SK-N-SH treated with all-trans-retinoic acid at 6 μM for 48 hours (cell line): ENCODE measurements around the gene TNFSF13.

ENCODE experiments used
- ATAC-seq: fragments of 200-7000 bp; cut with Tn5 transposase; 3 replicates; pipeline ENCODE4 v1.9.1; 2020; ENCODE audit warnings: mild to moderate bottlenecking, moderate library complexity
- ARNTL ChIP-seq: fragments of 450-650 bp; formaldehyde crosslinking; IDR thresholded peaks from 2 replicates; pipeline ENCODE4 v1.5.0; 2020; ENCODE audit warnings: low read depth, mild to moderate bottlenecking, moderate library complexity, borderline replicate concordance
- BACH2 ChIP-seq: fragments of 250-450 bp; sonication (Bioruptor Pico); IDR thresholded peaks from 2 replicates; pipeline ENCODE4 v1.9.0; 2021; ENCODE audit warnings: mild to moderate bottlenecking, borderline replicate concordance
- CSDC2 ChIP-seq: fragments of 250-450 bp; sonication (Bioruptor Pico); IDR thresholded peaks from 2 replicates; pipeline ENCODE4 v1.5.0; 2020; ENCODE audit warnings: mild to moderate bottlenecking, moderate library complexity
- CSRNP3 ChIP-seq: fragments of 250-450 bp; sonication (Bioruptor Pico); IDR thresholded peaks from 2 replicates; pipeline ENCODE4 v1.5.1; 2021; ENCODE audit warnings: mild to moderate bottlenecking, moderate library complexity
- ESRRG ChIP-seq: fragments of 250-450 bp; sonication (Bioruptor Pico); IDR thresholded peaks from 2 replicates; pipeline ENCODE4 v1.6.1; 2021; ENCODE audit warnings: mild to moderate bottlenecking
- OSR1 ChIP-seq: fragments of 250-450 bp; sonication (Bioruptor Pico); IDR thresholded peaks from 2 replicates; pipeline ENCODE4 v1.8.0; 2022; ENCODE audit warnings: moderate library complexity, mild to moderate bottlenecking, inconsistent platforms
- PPARA ChIP-seq: fragments of 250-450 bp; sonication (Bioruptor Pico); IDR thresholded peaks from 2 replicates; pipeline ENCODE4 v1.5.0; 2020; ENCODE audit warnings: mild to moderate bottlenecking, borderline replicate concordance
- RARB ChIP-seq: fragments of 250-450 bp; sonication (Bioruptor Pico); IDR thresholded peaks from 2 replicates; pipeline ENCODE4 v1.8.0; 2021; ENCODE audit warnings: mild to moderate bottlenecking, moderate library complexity
- TCF4 ChIP-seq: fragments of 250-450 bp; sonication (Bioruptor Pico); IDR thresholded peaks from 2 replicates; pipeline ENCODE4 v1.8.0; 2021; ENCODE audit warnings: mild to moderate bottlenecking, moderate library complexity, borderline replicate concordance
- TOX ChIP-seq: fragments of 250-450 bp; sonication (Bioruptor Pico); IDR thresholded peaks from 2 replicates; pipeline ENCODE4 v1.8.0; 2021; ENCODE audit warnings: mild to moderate bottlenecking, moderate library complexity, borderline replicate concordance
- ZFP3 ChIP-seq: fragments of 250-450 bp; sonication (Bioruptor Pico); IDR thresholded peaks from 2 replicates; pipeline ENCODE4 v1.5.0; 2020; ENCODE audit warnings: mild to moderate bottlenecking, moderate library complexity
- ZNF70 ChIP-seq: fragments of 450-650 bp; formaldehyde crosslinking; IDR thresholded peaks from 2 replicates; pipeline ENCODE4 v1.5.0; 2020; ENCODE audit warnings: mild to moderate bottlenecking, moderate library complexity
- ZNF8 ChIP-seq: fragments of 450-650 bp; formaldehyde crosslinking; IDR thresholded peaks from 2 replicates; pipeline ENCODE4 v1.5.0; 2020; ENCODE audit warnings: mild to moderate bottlenecking, moderate library complexity
- TF ChIP-seq, protein P1 (sequence below): fragments of 250-450 bp; sonication (Bioruptor Pico); IDR thresholded peaks from 2 replicates; pipeline ENCODE4 v1.8.0; 2021; ENCODE audit warnings: low read depth, mild to moderate bottlenecking, moderate library complexity, borderline replicate concordance
- TF ChIP-seq, protein P2 (sequence below): fragments of 250-450 bp; sonication (Bioruptor Pico); IDR thresholded peaks from 2 replicates; pipeline ENCODE4 v1.5.1; 2020; ENCODE audit warnings: low read depth, mild to moderate bottlenecking, moderate library complexity
- TF ChIP-seq, protein P3 (sequence below): fragments of 250-450 bp; sonication (Bioruptor Pico); IDR thresholded peaks from 2 replicates; pipeline ENCODE4 v1.8.0; 2020; ENCODE audit warnings: mild to moderate bottlenecking, moderate library complexity, borderline replicate concordance

TNFSF13 gene

GRCh38 chr17:7563115-7563869, 4.7 kb downstream of the TNFSF13 start (continued):
- TF ChIP-seq TOX (CRISPR knock-in tag), result no peak
- TF ChIP-seq, protein P1, sequence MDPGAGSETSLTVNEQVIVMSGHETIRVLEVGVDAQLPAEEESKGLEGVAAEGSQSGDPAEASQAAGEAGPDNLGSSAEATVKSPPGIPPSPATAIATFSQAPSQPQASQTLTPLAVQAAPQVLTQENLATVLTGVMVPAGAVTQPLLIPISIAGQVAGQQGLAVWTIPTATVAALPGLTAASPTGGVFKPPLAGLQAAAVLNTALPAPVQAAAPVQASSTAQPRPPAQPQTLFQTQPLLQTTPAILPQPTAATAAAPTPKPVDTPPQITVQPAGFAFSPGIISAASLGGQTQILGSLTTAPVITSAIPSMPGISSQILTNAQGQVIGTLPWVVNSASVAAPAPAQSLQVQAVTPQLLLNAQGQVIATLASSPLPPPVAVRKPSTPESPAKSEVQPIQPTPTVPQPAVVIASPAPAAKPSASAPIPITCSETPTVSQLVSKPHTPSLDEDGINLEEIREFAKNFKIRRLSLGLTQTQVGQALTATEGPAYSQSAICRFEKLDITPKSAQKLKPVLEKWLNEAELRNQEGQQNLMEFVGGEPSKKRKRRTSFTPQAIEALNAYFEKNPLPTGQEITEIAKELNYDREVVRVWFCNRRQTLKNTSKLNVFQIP (CRISPR knock-in tag), result no peak
- TF ChIP-seq, all 23 proteins: peak for 0

DNA sequence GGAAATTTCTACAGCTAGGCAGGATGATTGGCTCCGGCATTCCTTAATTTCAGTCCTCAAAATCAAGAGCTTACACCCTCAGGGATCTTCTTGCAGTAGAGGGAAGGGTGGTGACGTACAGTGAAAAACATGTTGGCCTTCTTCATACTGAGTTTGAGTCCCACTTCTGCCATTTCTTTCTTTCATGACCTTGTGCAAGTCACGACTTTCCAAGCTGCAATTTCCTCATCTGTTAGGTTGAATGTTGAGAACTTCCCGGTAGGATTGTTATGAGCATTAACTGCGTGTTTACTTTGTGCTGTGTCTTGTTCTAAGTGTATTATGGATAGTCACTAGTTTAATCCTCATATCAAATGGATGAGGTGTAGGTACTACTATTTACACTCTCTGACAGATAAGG, 11.0 kb downstream of the TNFSF13 start:
- ATAC-seq, result no peak
- TF ChIP-seq TCF4 (CRISPR knock-in tag) (no peak), BACH2 (CRISPR knock-in tag) (no peak), ESRRG (no peak), CSDC2 (CRISPR knock-in tag) (no peak), ARNTL (CRISPR knock-in tag) (no peak), ZNF70 (CRISPR knock-in tag) (no peak), ZFP3 (no peak), PPARA (CRISPR knock-in tag) (no peak), ZNF8 (CRISPR knock-in tag) (no peak), RARB (CRISPR knock-in tag) (no peak), CSRNP3 (CRISPR knock-in tag) (no peak)
- TF ChIP-seq, protein P1 (CRISPR knock-in tag), result no peak
- TF ChIP-seq, protein P2, sequence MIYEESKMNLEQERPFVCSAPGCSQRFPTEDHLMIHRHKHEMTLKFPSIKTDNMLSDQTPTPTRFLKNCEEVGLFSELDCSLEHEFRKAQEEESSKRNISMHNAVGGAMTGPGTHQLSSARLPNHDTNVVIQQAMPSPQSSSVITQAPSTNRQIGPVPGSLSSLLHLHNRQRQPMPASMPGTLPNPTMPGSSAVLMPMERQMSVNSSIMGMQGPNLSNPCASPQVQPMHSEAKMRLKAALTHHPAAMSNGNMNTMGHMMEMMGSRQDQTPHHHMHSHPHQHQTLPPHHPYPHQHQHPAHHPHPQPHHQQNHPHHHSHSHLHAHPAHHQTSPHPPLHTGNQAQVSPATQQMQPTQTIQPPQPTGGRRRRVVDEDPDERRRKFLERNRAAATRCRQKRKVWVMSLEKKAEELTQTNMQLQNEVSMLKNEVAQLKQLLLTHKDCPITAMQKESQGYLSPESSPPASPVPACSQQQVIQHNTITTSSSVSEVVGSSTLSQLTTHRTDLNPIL (CRISPR knock-in tag), result no peak
- TF ChIP-seq, protein P3, sequence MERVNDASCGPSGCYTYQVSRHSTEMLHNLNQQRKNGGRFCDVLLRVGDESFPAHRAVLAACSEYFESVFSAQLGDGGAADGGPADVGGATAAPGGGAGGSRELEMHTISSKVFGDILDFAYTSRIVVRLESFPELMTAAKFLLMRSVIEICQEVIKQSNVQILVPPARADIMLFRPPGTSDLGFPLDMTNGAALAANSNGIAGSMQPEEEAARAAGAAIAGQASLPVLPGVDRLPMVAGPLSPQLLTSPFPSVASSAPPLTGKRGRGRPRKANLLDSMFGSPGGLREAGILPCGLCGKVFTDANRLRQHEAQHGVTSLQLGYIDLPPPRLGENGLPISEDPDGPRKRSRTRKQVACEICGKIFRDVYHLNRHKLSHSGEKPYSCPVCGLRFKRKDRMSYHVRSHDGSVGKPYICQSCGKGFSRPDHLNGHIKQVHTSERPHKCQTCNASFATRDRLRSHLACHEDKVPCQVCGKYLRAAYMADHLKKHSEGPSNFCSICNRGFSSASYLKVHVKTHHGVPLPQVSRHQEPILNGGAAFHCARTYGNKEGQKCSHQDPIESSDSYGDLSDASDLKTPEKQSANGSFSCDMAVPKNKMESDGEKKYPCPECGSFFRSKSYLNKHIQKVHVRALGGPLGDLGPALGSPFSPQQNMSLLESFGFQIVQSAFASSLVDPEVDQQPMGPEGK, result no peak

GRCh38 chr17:7570351-7570750, 11.8 kb downstream of the TNFSF13 start:
- TF ChIP-seq CSDC2 (CRISPR knock-in tag) (no peak), PPARA (CRISPR knock-in tag) (no peak)

GRCh38 chr17:7572338-7572587, 13.7 kb downstream of the TNFSF13 start:
- no peak; the same call in 2 of the 3 replicates for ATAC-seq
- TF ChIP-seq ARNTL (CRISPR knock-in tag) (0 out of 2 replicates have a peak, but pooled peaks have one; percentile 17), OSR1 (CRISPR knock-in tag) (no peak), TOX (CRISPR knock-in tag) (no peak)
- TF ChIP-seq, protein P3, result peak; percentile 21; the same call in 1 of the 2 replicates

More at GRCh38 chr17:7570351-7570750, 11.8 kb downstream of the TNFSF13 start:
- no peak for ATAC-seq
